SK-N-DZ (cell line): ENCODE measurements around the gene ZDHHC24.

Experiments
- DNase-seq: peaks from one replicate; pipeline ENCODE4 v3.0.0-alpha.2; 2015; ENCODE audit warnings: low spot score

ZDHHC24 gene

GRCh38 chr11:66566221-66566620, 20.4 kb upstream of the ZDHHC24 start:
- DNase-seq = no peak

- DNase-seq = no peak
Measured at GRCh38 chr11:66564984-66565383, 19.1 kb upstream of the ZDHHC24 start.

GRCh38 chr11:66564538-66564937, 18.7 kb upstream of the ZDHHC24 start:
- no peak for DNase-seq

- DNase-seq = no peak
Measured at GRCh38 chr11:66563832-66564231, 18.0 kb upstream of the ZDHHC24 start.

GRCh38 chr11:66562907-66563583, 17.2 kb upstream of the ZDHHC24 start:
- no peak for DNase-seq

- no peak for DNase-seq
Measured at GRCh38 chr11:66562275-66562674, 16.4 kb upstream of the ZDHHC24 start.

GRCh38 chr11:66561975-66562248, 16.1 kb upstream of the ZDHHC24 start:
- no peak for DNase-seq

- DNase-seq = no peak
Measured at GRCh38 chr11:66561178-66561974, 15.5 kb upstream of the ZDHHC24 start.

GRCh38 chr11:66559866-66560676, 14.2 kb upstream of the ZDHHC24 start:
- no peak for DNase-seq

- no peak for DNase-seq
Measured at GRCh38 chr11:66559142-66559865, 13.5 kb upstream of the ZDHHC24 start.

GRCh38 chr11:66557733-66558326, 12.0 kb upstream of the ZDHHC24 start:
- DNase-seq = no peak

- no peak for DNase-seq
Measured at GRCh38 chr11:66556086-66556485, 10.2 kb upstream of the ZDHHC24 start.

- DNase-seq = no peak
Measured at GRCh38 chr11:66555416-66555815, 9.6 kb upstream of the ZDHHC24 start.

- no peak for DNase-seq
Measured at GRCh38 chr11:66554602-66555001, 8.8 kb upstream of the ZDHHC24 start.

- DNase-seq = no peak
Measured at GRCh38 chr11:66550887-66551286, 5.0 kb upstream of the ZDHHC24 start.

- no peak for DNase-seq
Measured at GRCh38 chr11:66549696-66550095, 3.8 kb upstream of the ZDHHC24 start.

GRCh38 chr11:66548774-66549630, 3.2 kb upstream of the ZDHHC24 start:
- no peak for DNase-seq

- no peak for DNase-seq
Measured at GRCh38 chr11:66548041-66548440, 2.2 kb upstream of the ZDHHC24 start.

- no peak for DNase-seq
Measured at GRCh38 chr11:66547662-66548009, 1.8 kb upstream of the ZDHHC24 start.

GRCh38 chr11:66546966-66547661, 1.3 kb upstream of the ZDHHC24 start:
- no peak for DNase-seq
